GM12874 (cell line): Measurements from ENCODE around the gene ZXDC.

Source experiments
- TF ChIP-seq, protein P1 (sequence below): IDR thresholded peaks from 2 replicates; pipeline ENCODE4 v1.5.1; 2011; ENCODE audit warnings: low read depth, mild to moderate bottlenecking, control low read depth, low read length, moderate library complexity; ENCODE audit not compliant: insufficient read depth

Gene ZXDC

DNA sequence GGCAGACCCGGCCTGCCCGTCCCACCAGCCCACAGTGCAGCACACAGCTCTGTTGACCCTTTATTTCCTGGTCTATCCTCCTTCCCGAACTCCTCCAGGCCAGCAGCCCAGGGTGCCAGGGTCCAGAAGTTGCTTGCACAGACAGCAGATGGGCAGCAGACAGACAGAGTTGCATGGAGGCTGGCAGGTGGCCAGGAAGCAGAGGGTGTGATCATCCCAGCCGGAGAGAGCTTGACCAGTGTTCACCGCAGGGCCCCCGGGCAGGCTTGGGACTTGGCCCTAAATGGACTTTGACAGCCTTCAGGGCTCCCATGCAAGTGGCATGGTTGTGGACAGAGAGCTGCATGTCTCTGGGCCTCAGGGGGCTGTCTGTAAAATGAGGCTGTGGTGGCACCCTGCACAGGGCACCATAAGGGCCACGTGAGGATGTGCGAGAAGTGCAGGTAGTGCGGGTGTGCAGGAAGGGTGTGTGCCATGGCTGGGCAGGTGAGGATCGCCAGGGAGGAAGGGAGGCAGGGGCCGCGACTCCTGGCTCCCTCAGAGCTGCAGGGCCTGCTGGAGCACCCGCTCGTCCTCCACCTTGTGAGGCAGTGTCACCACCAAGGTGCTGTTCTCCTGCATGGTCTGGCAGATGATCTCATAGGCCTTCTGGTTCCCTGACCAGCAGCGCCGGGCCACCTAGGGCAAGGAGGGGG lies 6.3 kb upstream of the ZXDC start:
- TF ChIP-seq, protein P1, sequence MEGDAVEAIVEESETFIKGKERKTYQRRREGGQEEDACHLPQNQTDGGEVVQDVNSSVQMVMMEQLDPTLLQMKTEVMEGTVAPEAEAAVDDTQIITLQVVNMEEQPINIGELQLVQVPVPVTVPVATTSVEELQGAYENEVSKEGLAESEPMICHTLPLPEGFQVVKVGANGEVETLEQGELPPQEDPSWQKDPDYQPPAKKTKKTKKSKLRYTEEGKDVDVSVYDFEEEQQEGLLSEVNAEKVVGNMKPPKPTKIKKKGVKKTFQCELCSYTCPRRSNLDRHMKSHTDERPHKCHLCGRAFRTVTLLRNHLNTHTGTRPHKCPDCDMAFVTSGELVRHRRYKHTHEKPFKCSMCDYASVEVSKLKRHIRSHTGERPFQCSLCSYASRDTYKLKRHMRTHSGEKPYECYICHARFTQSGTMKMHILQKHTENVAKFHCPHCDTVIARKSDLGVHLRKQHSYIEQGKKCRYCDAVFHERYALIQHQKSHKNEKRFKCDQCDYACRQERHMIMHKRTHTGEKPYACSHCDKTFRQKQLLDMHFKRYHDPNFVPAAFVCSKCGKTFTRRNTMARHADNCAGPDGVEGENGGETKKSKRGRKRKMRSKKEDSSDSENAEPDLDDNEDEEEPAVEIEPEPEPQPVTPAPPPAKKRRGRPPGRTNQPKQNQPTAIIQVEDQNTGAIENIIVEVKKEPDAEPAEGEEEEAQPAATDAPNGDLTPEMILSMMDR: no peak

DNA sequence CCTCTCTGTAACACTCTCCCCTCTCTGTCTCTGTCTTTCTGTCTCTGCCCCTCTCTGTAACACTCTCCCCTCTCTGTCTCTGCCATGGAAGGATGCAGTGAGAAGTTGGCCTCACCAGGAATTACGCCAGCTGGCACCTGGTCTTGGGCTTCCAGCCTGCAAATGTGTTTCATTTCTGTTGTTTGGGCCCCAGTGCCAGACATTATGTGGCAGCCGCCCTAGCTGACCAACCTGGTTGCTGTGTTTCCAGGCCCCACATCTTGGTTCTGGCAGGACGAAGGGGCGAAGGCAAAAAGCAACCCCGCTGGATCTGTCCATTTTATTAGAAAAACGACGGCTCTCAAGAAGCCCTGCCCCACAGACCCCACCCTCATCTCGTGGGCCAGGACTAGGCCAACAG lies 5.2 kb upstream of the ZXDC start:
- TF ChIP-seq, protein P1: no peak

DNA sequence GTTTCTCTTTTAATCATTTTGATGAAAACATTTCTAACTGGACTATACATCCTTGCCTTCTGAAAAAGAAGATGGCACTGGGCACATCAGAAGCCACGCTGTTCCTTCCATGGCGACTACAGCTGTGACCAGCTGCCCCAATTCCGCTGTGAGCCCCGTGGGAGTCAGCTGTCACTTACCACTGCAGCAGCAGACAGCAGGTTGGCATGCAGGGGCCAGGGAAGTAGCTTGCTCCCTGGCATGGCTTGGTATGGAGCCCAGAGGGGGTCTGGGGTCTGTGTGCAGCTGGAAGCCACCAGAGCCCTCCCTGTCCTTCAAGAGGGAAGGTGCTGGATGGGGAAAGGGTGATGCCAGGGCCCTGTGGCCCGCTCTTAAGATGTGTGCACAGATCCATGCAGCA lies 4.5 kb upstream of the ZXDC start:
- TF ChIP-seq, protein P1: no peak

DNA sequence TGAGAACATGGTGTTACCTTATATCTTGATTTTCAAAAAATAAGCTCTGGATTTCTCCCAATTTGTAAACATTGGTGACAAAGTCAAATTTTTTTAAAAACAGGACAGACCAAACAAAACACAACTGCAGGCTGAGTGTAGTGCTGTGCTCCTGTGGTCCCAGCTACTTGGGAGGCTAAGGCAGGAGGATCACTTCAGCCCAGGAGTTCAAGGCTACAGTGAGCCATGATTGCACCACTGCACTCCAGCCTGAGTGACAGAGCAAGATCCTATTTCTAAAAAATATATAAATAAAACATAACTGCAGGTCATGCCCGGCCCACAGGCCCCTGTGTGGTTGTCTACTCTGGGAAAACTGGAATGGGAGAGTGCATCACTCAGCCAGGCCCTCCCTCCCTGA lies 4.0 kb upstream of the ZXDC start:
- TF ChIP-seq, protein P1: no peak

DNA sequence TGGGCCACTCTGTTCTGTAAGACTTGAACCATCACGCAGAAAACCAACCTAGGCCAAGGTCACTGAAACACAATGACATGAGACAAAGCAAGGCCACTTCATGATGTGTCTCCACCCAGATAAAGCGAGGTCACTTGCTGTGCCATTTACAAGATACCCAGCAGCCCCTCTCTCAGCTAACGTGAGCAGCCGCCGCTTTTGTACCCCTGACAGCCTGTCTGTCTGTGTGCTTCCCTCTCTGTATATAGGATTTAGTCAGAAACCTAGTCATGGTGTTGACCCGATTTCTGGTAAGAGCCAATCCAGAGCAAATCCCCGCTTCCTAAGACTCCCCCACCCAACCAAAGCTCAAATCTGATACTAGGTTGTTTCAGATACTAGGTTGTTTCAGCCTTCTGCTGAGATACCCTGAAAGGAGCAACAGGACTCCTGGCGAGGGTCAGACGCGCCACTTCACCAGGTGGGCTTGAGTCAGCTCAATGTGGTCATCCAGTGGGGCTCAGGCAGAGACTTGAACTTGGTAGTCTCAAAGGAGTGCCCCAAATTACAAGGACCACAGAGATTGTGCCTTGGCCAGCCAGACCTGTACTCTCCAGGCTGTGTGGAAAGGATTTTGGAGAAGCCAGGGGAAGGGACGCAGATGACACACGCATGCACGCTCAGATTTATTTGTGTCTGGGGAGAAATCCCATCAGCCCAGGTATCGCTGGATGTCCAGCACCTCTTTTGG lies 3.1 kb upstream of the ZXDC start:
- TF ChIP-seq, protein P1: no peak

DNA sequence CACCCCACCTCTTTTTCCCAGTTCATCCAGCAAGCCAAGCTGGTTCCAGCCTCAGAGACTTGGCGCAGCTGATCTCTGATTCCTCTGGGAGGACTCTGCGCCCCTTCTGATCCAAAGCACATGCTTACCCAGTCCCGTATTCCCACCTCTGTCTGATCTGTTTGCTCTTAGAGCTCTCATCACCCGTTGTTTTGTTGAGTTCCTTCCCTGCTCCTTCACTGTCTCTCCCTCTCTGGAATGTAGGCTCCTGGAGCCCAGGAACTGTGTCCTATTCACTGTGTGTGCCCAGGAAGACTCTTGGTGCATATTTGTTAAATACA lies 1.3 kb upstream of the ZXDC start:
- TF ChIP-seq, protein P1: no peak

DNA sequence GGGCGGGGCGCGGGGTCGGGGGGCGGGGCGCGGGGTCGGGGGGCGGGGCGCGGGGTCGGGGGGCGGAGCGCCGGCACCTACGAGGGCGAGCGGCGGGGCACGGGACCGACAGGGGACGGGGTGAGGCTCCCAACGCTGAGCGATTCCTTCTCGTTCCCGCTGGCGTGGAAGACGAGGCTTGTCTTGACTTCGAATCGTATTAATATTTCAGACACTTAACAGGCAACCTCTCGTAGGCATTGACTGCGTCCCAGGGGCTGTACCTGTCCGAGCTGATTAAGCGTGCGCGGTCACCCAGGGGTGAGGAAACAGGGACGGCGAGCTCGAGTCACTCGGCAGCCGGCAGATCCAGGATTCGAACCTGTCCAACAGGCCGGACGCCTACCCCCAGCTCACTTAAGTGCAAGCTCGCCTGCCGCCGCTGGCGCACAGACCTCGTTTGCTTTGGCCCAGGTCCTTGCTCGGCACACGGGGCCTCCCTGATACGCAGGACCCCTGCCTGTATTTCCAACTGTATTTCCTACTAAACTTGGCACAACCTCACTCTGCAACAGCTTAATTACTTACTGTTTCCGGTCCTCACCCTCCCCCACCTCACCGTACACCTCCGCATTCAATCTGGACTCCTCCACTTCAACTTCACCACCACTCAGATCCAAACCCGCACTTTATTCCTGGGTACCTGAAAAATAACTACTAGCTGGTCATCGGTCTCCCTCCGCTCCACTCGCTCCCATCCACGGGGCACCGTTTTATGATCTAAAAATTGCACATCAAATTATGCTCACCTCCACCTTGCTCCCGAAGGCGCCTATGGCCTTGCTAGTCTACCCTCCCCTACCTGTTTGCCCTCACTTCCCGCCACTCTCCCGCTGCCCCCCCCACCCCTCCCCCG lies 722 bp upstream of the ZXDC start:
- TF ChIP-seq, protein P1: no peak
